ENCODE data around the gene TNS3. TPM values are rescaled to one million over a fixed set of nuclear protein-coding genes. Genes with fewer than 3 reads are reported as not detected.

Gene TNS3
- total RNA-seq, 1 donor from 2014 or later = 89.8 TPM

- Histone ChIP-seq H3K9me3 (no peaks in the 10 kb centered on the region), H3K36me3 (no peaks in the 10 kb centered on the region), H3K27me3 (no peaks in the 10 kb centered on the region), H3K27ac (no peak overlapping the region), H3K4me3 (no peak overlapping the region), H3K4me1 (no peaks in the 10 kb centered on the region)
- no peak for DNase-seq (ENCODE audit: low spot score in 2 of 2)
- TF ChIP-seq CTCF (IDR thresholded peaks at IDR 0.05) = no peak
- intact Hi-C loops (cut with DNase I) = no loop called here
These were observed 356.4 kb downstream of the TNS3 start for GRCh38 chr7:47225387-47226131.

Measured in ascending aorta (tissue), 2 donors.